AG04449 (cell line): ENCODE measurements around the gene GYPC.
"Not testable (repeated sequence)": the region's sequence is repeated elsewhere in the genome, so short reads cannot be mapped to it uniquely, and the experiment has no call there.

Experiments
- CTCF ChIA-PET: fragments of 350-600 bp; formaldehyde crosslinking; extraction: SDS; loops from one replicate; lab custom pipeline; 2021; ENCODE audit warnings: antibody characterized with exemption; lab: Yijun Ruan, JAX
- POLR2A ChIA-PET: fragments of 400-600, 350-600 bp; formaldehyde crosslinking; extraction: SDS; loops from one replicate; lab custom pipeline; 2020; ENCODE audit warnings: antibody characterized with exemption, inconsistent platforms; lab: Yijun Ruan, JAX
- DNase-seq: peaks from one replicate; pipeline ENCODE4 v3.0.0-alpha.2; 2010; ENCODE audit warnings: low read depth, low spot score
- H3K4me3 ChIP-seq: 2 replicates; pipeline ENCODE4 v1.5.1; 2011; ENCODE audit warnings: low read depth, mild to moderate bottlenecking, control low read depth, low read length
- TF ChIP-seq, protein P1 (sequence below): IDR thresholded peaks from one replicate; pipeline ENCODE4 v1.5.1; 2011; ENCODE audit warnings: mild to moderate bottlenecking, moderate library complexity, low read length, control low read depth, inconsistent platforms; ENCODE audit not compliant: insufficient read depth; ENCODE audit errors: missing control alignments

GYPC gene

DNA sequence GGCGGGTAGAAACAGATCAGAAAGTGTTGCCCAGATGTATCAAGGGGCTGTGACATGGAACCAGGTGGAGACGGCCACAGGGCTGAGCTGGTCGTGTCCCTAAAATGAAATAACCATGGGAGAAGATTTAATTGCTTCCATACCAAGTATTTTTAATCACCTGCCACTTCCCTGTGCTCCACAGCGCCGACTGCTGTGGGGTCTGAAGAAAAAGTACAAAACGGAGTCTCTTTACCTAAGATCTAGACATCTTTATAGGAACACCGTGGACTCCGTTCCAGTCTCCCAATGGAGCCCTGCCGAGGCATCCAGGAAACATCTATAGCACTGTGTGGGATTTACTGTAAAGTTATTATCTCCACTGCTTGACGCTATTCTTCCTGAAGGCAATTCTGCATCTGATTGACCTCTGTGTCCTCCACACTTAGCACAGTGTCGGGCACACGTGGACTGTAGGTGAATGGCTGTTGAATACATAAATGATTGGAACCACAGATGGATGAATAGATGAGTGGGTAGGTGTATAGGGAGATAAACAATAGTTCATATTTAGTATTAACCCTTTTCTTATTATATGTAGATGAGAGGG is 21.6 kb upstream of the GYPC start:
- ChIA-PET CTCF (interaction anchor here (1.0 to 2.2 kb wide), 7 partner anchors 7 to 143 kb away, joined by 3 to 9 read pairs (median 3); no protein-coding TSS in a partner anchor), POLR2A (no interaction called here)
- no peak for DNase-seq
- TF ChIP-seq, protein P1, sequence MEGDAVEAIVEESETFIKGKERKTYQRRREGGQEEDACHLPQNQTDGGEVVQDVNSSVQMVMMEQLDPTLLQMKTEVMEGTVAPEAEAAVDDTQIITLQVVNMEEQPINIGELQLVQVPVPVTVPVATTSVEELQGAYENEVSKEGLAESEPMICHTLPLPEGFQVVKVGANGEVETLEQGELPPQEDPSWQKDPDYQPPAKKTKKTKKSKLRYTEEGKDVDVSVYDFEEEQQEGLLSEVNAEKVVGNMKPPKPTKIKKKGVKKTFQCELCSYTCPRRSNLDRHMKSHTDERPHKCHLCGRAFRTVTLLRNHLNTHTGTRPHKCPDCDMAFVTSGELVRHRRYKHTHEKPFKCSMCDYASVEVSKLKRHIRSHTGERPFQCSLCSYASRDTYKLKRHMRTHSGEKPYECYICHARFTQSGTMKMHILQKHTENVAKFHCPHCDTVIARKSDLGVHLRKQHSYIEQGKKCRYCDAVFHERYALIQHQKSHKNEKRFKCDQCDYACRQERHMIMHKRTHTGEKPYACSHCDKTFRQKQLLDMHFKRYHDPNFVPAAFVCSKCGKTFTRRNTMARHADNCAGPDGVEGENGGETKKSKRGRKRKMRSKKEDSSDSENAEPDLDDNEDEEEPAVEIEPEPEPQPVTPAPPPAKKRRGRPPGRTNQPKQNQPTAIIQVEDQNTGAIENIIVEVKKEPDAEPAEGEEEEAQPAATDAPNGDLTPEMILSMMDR = peak; percentile 16
- H3K4me3 ChIP-seq = no peak overlapping the region

GRCh38 chr2:126635281-126635680 is 20.7 kb upstream of the GYPC start:
- no peak overlapping the region for H3K4me3 ChIP-seq
- no peak for DNase-seq
- TF ChIP-seq, protein P1 = no peak
- CTCF ChIA-PET = interaction anchor here (0.7 to 2.2 kb wide), 6 partner anchors 8 to 378 kb away, joined by 3 to 9 read pairs (median 4); no protein-coding TSS in a partner anchor
- POLR2A ChIA-PET = no interaction called here

GRCh38 chr2:126635736-126636135 is 20.2 kb upstream of the GYPC start:
- POLR2A ChIA-PET = no interaction called here
- DNase-seq = no peak
- TF ChIP-seq, protein P1 = no peak
- no peak overlapping the region for H3K4me3 ChIP-seq
- CTCF ChIA-PET = interaction anchor here (0.7 to 1.9 kb wide), 5 partner anchors 9 to 378 kb away, joined by 3 to 6 read pairs (median 3); no protein-coding TSS in a partner anchor

DNA sequence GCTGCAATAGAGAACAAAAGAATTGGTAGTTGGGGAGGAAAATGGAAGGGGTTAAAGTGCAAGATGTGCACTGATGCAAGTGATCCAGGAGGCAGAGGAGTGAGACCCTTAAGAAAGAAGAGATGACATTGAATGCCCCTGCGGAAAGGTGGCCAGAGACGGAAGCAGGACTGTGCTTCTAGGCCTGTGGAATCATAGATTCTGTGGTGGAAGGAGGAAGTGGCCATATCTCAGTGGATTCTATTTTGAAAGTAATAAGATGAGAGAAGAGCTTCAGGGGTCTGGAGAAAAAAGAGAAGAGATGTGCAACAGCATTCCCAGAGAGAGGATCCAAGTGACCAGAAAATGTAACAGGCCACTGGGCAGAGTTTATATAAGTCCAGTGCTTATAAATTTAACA is 18.6 kb upstream of the GYPC start:
- DNase-seq = no peak
- TF ChIP-seq, protein P1 = no peak
- ChIA-PET CTCF (no interaction called here), POLR2A (no interaction called here)
- no peak overlapping the region for H3K4me3 ChIP-seq

DNA sequence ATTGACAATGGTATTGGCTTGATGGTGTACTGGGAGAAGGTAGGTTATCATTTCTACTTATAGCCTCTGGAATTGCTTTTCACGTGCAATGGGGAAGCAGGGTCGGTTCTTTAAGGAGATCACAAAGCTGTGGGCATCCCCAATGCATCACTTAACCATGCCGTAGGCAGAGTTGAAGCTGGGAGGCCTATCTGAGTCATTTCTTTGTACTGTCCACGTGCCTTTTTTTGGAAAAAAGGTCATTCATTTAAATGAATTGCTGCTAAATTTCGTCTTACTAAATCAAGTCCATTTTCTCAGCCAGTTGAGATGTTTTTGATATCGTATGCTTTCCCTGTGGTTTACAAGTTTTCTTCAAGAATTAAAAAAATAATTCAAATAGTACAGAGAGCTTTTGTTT is 17.2 kb upstream of the GYPC start:
- CTCF ChIA-PET = no interaction called here
- H3K4me3 ChIP-seq = no peak overlapping the region
- TF ChIP-seq, protein P1 = no peak
- POLR2A ChIA-PET = no interaction called here
- no peak for DNase-seq

- POLR2A ChIA-PET = no interaction called here
- TF ChIP-seq, protein P1 = no peak
- CTCF ChIA-PET = no interaction called here
- no peak for DNase-seq
- no peak overlapping the region for H3K4me3 ChIP-seq
Measured at GRCh38 chr2:126639276-126639675, 16.7 kb upstream of the GYPC start.

DNA sequence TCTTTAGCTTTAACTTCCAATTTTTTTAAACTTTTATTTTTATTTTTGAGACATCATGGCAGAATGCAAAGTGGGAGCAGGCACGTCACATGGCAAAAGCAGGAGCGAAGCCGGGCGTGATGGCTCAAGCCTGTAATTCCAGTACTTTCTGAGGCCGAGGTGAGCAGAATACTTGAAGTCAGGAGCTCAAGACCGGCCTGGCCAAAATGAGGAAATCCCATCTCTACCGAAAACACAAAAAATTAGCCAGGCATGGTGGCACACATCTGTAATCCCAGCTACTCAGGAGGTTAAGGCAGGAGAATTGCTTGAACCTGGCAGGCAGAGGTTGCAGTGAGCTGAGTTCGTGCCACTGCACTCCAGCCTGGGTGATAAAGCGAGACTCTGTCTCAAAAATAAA is 14.7 kb upstream of the GYPC start:
- CTCF ChIA-PET = interaction anchor here (0.9 kb wide), 1 partner anchor 19 kb away, joined by 3 read pairs; no protein-coding TSS in a partner anchor
- DNase-seq, POLR2A ChIA-PET, H3K4me3 ChIP-seq: not testable (repeated sequence)
